ENCODE results near the gene RPL18A. TPM values are rescaled to one million over a fixed set of nuclear protein-coding genes. Genes with fewer than 3 reads are reported as not detected.

RPL18A gene
- total and polyA plus RNA-seq, 2 of the 4 experiments (the other 2 are of a cell fraction): 1,351 to 1,735 TPM

DNA sequence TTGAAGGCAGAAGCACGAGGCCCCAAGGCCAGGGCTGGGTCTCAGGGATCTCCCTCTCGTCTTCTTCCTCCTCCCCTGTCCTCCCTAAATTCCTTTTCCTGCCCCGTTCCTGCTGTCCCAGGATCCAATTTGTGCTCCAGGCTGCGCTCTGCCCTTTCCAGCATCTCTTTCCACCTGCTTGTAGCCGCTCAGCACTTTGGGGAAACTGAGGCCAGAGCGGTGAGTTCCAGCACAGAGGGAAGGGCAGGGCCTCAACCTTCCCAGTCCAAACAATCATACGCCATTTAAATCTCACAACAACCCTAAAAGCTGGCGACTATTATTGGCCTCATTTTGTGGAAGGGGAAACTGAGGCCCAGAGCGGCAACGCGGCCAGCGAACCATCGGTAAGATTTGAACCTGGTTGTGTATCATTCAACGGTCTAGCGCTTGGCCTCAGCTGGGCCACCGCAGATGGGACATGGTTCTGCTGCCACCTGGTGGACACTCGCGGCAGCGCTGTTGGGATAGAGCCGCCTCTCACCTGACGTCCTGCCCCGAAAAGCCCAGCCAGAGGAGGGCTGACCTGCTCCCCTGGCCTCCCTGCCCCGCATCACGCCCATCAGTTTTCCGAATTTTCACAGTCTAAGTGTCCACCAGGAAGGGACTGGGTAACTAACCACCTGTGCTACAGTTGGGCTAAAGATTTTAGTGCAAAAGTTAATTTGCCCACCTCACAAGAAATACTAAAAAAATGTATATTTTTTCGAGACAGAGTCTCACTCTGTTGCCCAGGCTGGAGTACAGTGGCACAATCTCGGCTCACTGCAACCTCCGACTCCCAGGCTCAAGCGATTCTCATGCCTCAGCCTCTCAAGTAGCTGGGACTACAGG, 4.2 kb upstream of the RPL18A start:
- H3K9me3 ChIP-seq (ENCODE audit: control insufficient read depth, insufficient read depth, low read length): no peaks in the 10 kb centered on the region
- H3K9me1 ChIP-seq (ENCODE audit: insufficient read depth, low read length): no peaks in the 10 kb centered on the region
- no peak overlapping the region for H2BK120ac ChIP-seq (ENCODE audit: low read depth, low read length)
- H3K23ac ChIP-seq (ENCODE audit: low read depth, low read length): no peak overlapping the region
- H3K27ac ChIP-seq (ENCODE audit: insufficient read depth, low read length): no peak overlapping the region
- H2BK20ac ChIP-seq (ENCODE audit: low read depth, low read length): no peak overlapping the region
- H3K56ac ChIP-seq (ENCODE audit: extremely low read depth, insufficient read depth, low read length): no peak overlapping the region
- no peak overlapping the region for H3K4me3 ChIP-seq (ENCODE audit: insufficient read depth, low read depth, low read length)
- no peak overlapping the region for H4K8ac ChIP-seq (ENCODE audit: low read depth in 2 of 2, low read length in 2 of 2)
- no peak overlapping the region for H3K9ac ChIP-seq (ENCODE audit: low read depth, low read length)
- TF ChIP-seq RAD21 (IDR thresholded peaks at IDR 0.05; ENCODE audit: low read length) (peak; percentile 94), POLR2A (IDR thresholded peaks at IDR 0.05; ENCODE audit: low read depth, low read length) (0 out of 2 replicates have a peak, but pooled peaks have one; percentile 25), RCOR1 (IDR thresholded peaks at IDR 0.05; ENCODE audit: insufficient replicate concordance, low read length) (no peak), FOS (IDR thresholded peaks at IDR 0.05; ENCODE audit: low read depth, low read length) (no peak), SMC3 (IDR thresholded peaks at IDR 0.05; ENCODE audit: low read depth, low read length) (peak; percentile 80)
- TF ChIP-seq, protein P1, sequence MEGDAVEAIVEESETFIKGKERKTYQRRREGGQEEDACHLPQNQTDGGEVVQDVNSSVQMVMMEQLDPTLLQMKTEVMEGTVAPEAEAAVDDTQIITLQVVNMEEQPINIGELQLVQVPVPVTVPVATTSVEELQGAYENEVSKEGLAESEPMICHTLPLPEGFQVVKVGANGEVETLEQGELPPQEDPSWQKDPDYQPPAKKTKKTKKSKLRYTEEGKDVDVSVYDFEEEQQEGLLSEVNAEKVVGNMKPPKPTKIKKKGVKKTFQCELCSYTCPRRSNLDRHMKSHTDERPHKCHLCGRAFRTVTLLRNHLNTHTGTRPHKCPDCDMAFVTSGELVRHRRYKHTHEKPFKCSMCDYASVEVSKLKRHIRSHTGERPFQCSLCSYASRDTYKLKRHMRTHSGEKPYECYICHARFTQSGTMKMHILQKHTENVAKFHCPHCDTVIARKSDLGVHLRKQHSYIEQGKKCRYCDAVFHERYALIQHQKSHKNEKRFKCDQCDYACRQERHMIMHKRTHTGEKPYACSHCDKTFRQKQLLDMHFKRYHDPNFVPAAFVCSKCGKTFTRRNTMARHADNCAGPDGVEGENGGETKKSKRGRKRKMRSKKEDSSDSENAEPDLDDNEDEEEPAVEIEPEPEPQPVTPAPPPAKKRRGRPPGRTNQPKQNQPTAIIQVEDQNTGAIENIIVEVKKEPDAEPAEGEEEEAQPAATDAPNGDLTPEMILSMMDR (conservative IDR thresholded peaks at IDR 0.05; ENCODE audit: low read depth, low read length): peak; percentile 96
- H3K14ac ChIP-seq (replicated peaks; ENCODE audit: low read depth, low read length): no peak overlapping the region
- 10% methylated on average over 17 of the region's 29 CpGs; no CpG with 5 or more reads in 1 of the 2 experiments for WGBS, 2 experiments (ENCODE audit: extremely low coverage in 2 of 2, insufficient read length in 1 of 2)
- ChIA-PET POLR2A (ENCODE audit: unreplicated experiment) (no interaction called here), CTCF (interaction anchor here (0.6 kb wide), 1 partner anchor 22 kb away, joined by 4 read pairs; no protein-coding TSS in a partner anchor)
- H2AFZ ChIP-seq (replicated peaks; ENCODE audit: low read length, poor library complexity): peak overlapping the region; percentile 60
- peaks cover 0 to 6% of the 10 kb centered on the region in 2 experiments; a peak in 1 of 4 replicates for H3K79me1 ChIP-seq (ENCODE audit: low read depth in 1 of 2, low read length in 2 of 2)
- H3K18ac ChIP-seq (ENCODE audit: low read depth, low read length): no peak overlapping the region
- no TSS peak for BruUV-seq (replicated peaks)
- peaks cover 7% of the 10 kb centered on the region for H4K20me1 ChIP-seq (ENCODE audit: insufficient read depth, low read length)
- H2BK15ac ChIP-seq (ENCODE audit: low read depth, low read length): no peak overlapping the region
- DNase-seq (peak; percentile 49), ATAC-seq (ENCODE audit: low read depth) (peak; percentile 50)
- dilution Hi-C loops (cut with HindIII; ENCODE audit: low sequenced_read_pairs, unreplicated experiment): no loop called here
- in situ Hi-C loops (cut with MboI; ENCODE audit: low sequenced_read_pairs): loop anchor here (10.0 kb wide), 2 partner anchors 151 to 401 kb away; no protein-coding TSS in a partner anchor
- intact Hi-C loops (cut with micrococcal nuclease): loop anchor here (2.0 to 10.0 kb wide), 6 partner anchors 71 to 509 kb away; no protein-coding TSS in a partner anchor
- H2AK9ac ChIP-seq (replicated peaks; ENCODE audit: low read depth, low read length, poor library complexity): no peak overlapping the region
- H4K91ac ChIP-seq (ENCODE audit: insufficient read depth, low read depth, low read length): no peak overlapping the region
- H3K4me2 ChIP-seq (ENCODE audit: low read depth, low read length): no peak overlapping the region
- no peaks in the 10 kb centered on the region for H3K27me3 ChIP-seq (ENCODE audit: control insufficient read depth, insufficient read depth, low read length)
- H3K4me1 ChIP-seq (ENCODE audit: control insufficient read depth, insufficient read depth, low read length): no peaks in the 10 kb centered on the region
- H3K4ac ChIP-seq (ENCODE audit: low read depth, low read length): no peak overlapping the region
- no peak overlapping the region for H4K5ac ChIP-seq (ENCODE audit: low read depth, low read length)
- H2BK5ac ChIP-seq (ENCODE audit: low read depth, low read length, poor library complexity, severe bottlenecking): no peak overlapping the region
- H3K36me3 ChIP-seq (ENCODE audit: control insufficient read depth, insufficient read depth, low read length): no peaks in the 10 kb centered on the region
- H2AK5ac ChIP-seq (ENCODE audit: low read depth, low read length): no peak overlapping the region
